ENCODE results near the gene MSRB3. TPM values are rescaled to one million over a fixed set of nuclear protein-coding genes. Genes with fewer than 3 reads are reported as not detected.

The MSRB3 gene
- total and polyA plus RNA-seq, 3 experiments from 2014 or later, result not detected

DNA sequence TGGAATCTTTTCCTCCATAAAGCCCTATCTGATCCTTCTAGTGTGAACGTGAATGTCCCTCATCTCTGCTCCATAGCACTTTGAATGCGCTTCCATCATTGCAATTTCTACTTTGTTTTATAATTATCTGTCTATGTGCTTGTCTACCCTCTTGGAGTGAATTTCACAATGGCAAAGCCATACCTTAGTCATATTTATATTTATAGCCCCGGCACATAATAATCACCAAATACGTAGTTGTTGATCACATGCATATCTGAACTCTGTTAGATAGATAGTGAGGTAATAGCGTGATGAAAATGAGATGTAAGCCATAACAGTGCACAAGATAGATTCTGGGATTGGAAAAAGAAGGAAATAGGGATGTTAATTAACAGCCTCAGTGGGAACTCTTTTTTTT, 55.2 kb downstream of the MSRB3 start:
- Mint-ChIP-seq H3K27ac (no peak overlapping the region), H3K4me1 (no peaks in the 10 kb centered on the region), H3K9me3 (peaks cover 0 to 2% (median 0%) of the 10 kb centered on the region in 5 donors), H3K4me3 (no peak overlapping the region), H3K36me3 (no peaks in the 10 kb centered on the region), H3K27me3 (peaks cover 2 to 16% of the 10 kb centered on the region in 2 donors)
- Histone ChIP-seq H3K27me3 (ENCODE audit: insufficient read depth, low read length, poor library complexity, severe bottlenecking) (no peaks in the 10 kb centered on the region), H3K36me3 (ENCODE audit: insufficient read depth, low read length) (no peaks in the 10 kb centered on the region), H3K4me1 (ENCODE audit: insufficient read depth, low read length) (no peaks in the 10 kb centered on the region), H3K4me3 (ENCODE audit: low read length) (no peak overlapping the region), H3K9me3 (ENCODE audit: low read length) (no peaks in the 10 kb centered on the region), H3K27ac (ENCODE audit: low read depth, low read length) (no peak overlapping the region)
- CTCF ChIA-PET, result no interaction called here
- DNase-seq, result no peak
- POLR2A ChIA-PET, result no interaction called here

DNA sequence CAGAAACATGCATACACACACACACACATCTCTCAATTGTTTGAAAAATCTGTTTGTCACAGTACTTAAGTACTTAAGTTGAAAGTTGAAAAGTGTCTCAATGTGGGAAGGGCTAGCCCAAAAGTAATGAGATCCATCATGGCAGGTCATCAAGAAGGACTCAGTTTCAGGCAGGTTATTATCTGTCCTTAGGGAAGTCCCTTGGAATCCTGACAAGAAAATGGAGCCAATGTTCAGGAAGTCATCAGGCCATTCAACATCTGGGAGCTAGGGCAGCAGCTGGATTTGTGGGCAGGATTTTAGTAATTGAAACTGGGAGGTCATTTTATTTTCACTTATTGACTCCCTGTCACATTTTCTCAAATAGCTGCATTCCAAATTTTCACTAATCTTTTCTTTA, 56.0 kb downstream of the MSRB3 start:
- H3K27me3 Mint-ChIP-seq, result peaks cover 2 to 19% of the 10 kb centered on the region in 2 donors

DNA sequence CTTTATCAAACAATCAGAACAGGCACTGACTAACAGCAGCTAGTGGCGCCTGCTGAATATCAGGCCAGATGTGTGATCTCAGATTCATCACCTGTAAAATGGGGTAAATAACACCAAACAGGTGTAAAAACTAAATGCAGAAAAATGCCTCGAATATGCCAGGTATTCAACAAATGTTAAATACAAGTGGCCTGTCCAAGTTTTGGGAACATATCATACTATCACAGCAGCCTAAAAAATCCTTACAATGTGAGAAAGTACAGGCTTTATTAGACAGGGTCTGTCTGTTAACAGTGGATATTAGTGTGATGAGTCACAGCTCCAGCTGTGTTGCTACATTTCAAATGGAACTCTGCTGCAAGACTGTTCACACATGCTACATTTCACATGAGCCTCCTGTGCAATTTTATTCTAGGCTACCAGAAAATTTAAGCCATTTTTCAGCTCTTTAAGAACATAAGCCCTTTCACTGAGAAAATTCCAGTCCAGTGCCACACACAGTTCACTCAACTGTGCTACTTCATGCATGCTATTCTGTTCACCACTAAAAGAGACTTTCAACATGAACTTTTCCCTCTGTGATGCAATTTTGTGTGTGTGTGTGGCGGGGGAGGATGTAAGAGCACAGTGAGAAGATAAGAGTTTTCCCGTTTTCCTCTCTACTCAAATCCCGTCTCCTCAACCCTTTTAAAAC, 56.7 kb downstream of the MSRB3 start:
- POLR2A ChIA-PET, result no interaction called here
- H3K36me3 ChIP-seq (ENCODE audit: insufficient read depth, low read length), result no peaks in the 10 kb centered on the region
- H3K36me3 Mint-ChIP-seq, result no peaks in the 10 kb centered on the region
- peaks cover 0 to 2% (median 0%) of the 10 kb centered on the region in 5 donors for H3K9me3 Mint-ChIP-seq
- peaks cover 0 to 15% of the 10 kb centered on the region in 2 donors for H3K27me3 Mint-ChIP-seq
- DNase-seq, result no peak
- no peaks in the 10 kb centered on the region for H3K27me3 ChIP-seq (ENCODE audit: insufficient read depth, low read length, poor library complexity, severe bottlenecking)
- no peak overlapping the region for H3K27ac ChIP-seq (ENCODE audit: low read depth, low read length)
- H3K9me3 ChIP-seq (ENCODE audit: low read length), result no peaks in the 10 kb centered on the region
- no peaks in the 10 kb centered on the region for H3K4me1 ChIP-seq (ENCODE audit: insufficient read depth, low read length)
- CTCF ChIA-PET, result no interaction called here
- H3K4me3 ChIP-seq (ENCODE audit: low read length), result no peak overlapping the region
- no peak overlapping the region for H3K27ac Mint-ChIP-seq
- H3K4me1 Mint-ChIP-seq, result no peaks in the 10 kb centered on the region
- H3K4me3 Mint-ChIP-seq, result no peak overlapping the region

More for the DNA sequence above, 56.0 kb downstream of the MSRB3 start:
- POLR2A ChIA-PET, result no interaction called here
- no peaks in the 10 kb centered on the region for H3K4me1 ChIP-seq (ENCODE audit: insufficient read depth, low read length)
- Mint-ChIP-seq H3K9me3 (peaks cover 0 to 2% (median 0%) of the 10 kb centered on the region in 5 donors), H3K4me1 (no peaks in the 10 kb centered on the region), H3K36me3 (no peaks in the 10 kb centered on the region), H3K27ac (no peak overlapping the region), H3K4me3 (no peak overlapping the region)
- H3K4me3 ChIP-seq (ENCODE audit: low read length), result no peak overlapping the region
- no peaks in the 10 kb centered on the region for H3K27me3 ChIP-seq (ENCODE audit: insufficient read depth, low read length, poor library complexity, severe bottlenecking)
- no peaks in the 10 kb centered on the region for H3K9me3 ChIP-seq (ENCODE audit: low read length)
- CTCF ChIA-PET, result no interaction called here
- H3K36me3 ChIP-seq (ENCODE audit: insufficient read depth, low read length), result no peaks in the 10 kb centered on the region
- DNase-seq, result no peak
- no peak overlapping the region for H3K27ac ChIP-seq (ENCODE audit: low read depth, low read length)

DNA sequence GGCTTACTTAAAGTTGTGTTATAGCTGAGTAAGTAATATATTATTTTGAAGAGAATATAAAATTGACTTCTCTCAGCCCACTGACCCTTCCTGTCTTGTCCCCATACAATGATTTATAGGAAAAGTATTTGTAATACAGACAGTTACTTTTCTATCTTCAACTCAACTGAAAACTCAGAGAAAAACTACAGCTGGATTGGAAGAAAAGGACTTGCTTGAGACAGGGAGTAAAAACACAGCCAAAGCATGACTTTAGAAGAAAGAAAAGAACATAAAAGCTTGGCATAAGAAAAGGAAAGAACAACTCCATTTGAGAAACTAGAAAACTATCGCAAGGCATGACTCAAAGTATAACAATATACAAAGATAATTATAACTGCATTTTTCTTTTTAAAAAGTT, 57.5 kb downstream of the MSRB3 start:
- CTCF ChIA-PET, result no interaction called here
- Histone ChIP-seq H3K27ac (ENCODE audit: low read depth, low read length) (no peak overlapping the region), H3K36me3 (ENCODE audit: insufficient read depth, low read length) (no peaks in the 10 kb centered on the region), H3K4me3 (ENCODE audit: low read length) (no peak overlapping the region), H3K27me3 (ENCODE audit: insufficient read depth, low read length, poor library complexity, severe bottlenecking) (no peaks in the 10 kb centered on the region), H3K4me1 (ENCODE audit: insufficient read depth, low read length) (no peaks in the 10 kb centered on the region), H3K9me3 (ENCODE audit: low read length) (no peaks in the 10 kb centered on the region)
- POLR2A ChIA-PET, result no interaction called here
- H3K4me1 Mint-ChIP-seq, result no peaks in the 10 kb centered on the region
- DNase-seq, result no peak
- no peak overlapping the region for H3K4me3 Mint-ChIP-seq
- H3K36me3 Mint-ChIP-seq, result no peaks in the 10 kb centered on the region
- H3K9me3 Mint-ChIP-seq, result peaks cover 0 to 2% (median 0%) of the 10 kb centered on the region in 5 donors
- no peak overlapping the region for H3K27ac Mint-ChIP-seq
- peaks cover 0 to 15% of the 10 kb centered on the region in 2 donors for H3K27me3 Mint-ChIP-seq

GRCh38 chr12:65339161-65339560, 60.7 kb downstream of the MSRB3 start:
- H3K4me1 Mint-ChIP-seq, result no peaks in the 10 kb centered on the region
- Histone ChIP-seq H3K27me3 (ENCODE audit: insufficient read depth, low read length, poor library complexity, severe bottlenecking) (no peaks in the 10 kb centered on the region), H3K27ac (ENCODE audit: low read depth, low read length) (no peak overlapping the region), H3K36me3 (ENCODE audit: insufficient read depth, low read length) (no peaks in the 10 kb centered on the region), H3K9me3 (ENCODE audit: low read length) (no peaks in the 10 kb centered on the region), H3K4me1 (ENCODE audit: insufficient read depth, low read length) (no peaks in the 10 kb centered on the region), H3K4me3 (ENCODE audit: low read length) (no peak overlapping the region)
- peaks cover 0 to 2% (median 0%) of the 10 kb centered on the region in 5 donors for H3K9me3 Mint-ChIP-seq
- H3K27ac Mint-ChIP-seq, result no peak overlapping the region
- CTCF ChIA-PET, result no interaction called here
- peaks cover 0 to 15% of the 10 kb centered on the region in 2 donors for H3K27me3 Mint-ChIP-seq
- no peaks in the 10 kb centered on the region for H3K36me3 Mint-ChIP-seq
- POLR2A ChIA-PET, result no interaction called here
- no peak overlapping the region for H3K4me3 Mint-ChIP-seq
- DNase-seq, result no peak

DNA sequence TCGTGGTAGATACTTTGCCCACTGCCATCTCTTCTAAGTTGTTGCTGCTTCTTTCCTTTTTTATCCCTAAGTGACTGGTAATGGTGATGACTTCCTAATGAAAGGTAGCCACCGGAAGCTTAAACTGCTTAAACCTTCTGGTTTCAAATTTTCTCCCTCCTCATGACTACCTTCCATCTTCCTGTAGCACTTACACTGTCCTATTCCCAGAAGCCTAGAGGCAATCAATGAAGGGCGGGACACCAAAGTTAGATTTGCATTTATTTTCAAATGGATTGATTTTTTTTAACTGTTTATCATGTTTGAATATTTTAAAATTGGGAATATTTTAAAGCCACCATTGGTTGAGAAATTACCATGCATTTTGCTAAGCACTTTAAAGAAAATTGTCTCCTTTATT, 64.7 kb downstream of the MSRB3 start:
- H3K4me3 Mint-ChIP-seq, result no peak overlapping the region
- POLR2A ChIA-PET, result no interaction called here
- no peaks in the 10 kb centered on the region for H3K4me1 Mint-ChIP-seq
- H3K27me3 Mint-ChIP-seq, result peaks cover 0 to 6% of the 10 kb centered on the region in 2 donors
- CTCF ChIA-PET, result no interaction called here
- Histone ChIP-seq H3K36me3 (ENCODE audit: insufficient read depth, low read length) (no peaks in the 10 kb centered on the region), H3K4me3 (ENCODE audit: low read length) (no peak overlapping the region), H3K27me3 (ENCODE audit: insufficient read depth, low read length, poor library complexity, severe bottlenecking) (no peaks in the 10 kb centered on the region), H3K9me3 (ENCODE audit: low read length) (no peaks in the 10 kb centered on the region), H3K4me1 (ENCODE audit: insufficient read depth, low read length) (no peaks in the 10 kb centered on the region), H3K27ac (ENCODE audit: low read depth, low read length) (no peak overlapping the region)
- H3K27ac Mint-ChIP-seq, result no peak overlapping the region
- DNase-seq, result no peak
- H3K9me3 Mint-ChIP-seq, result peaks cover 0 to 4% (median 0%) of the 10 kb centered on the region in 5 donors
- no peaks in the 10 kb centered on the region for H3K36me3 Mint-ChIP-seq

GRCh38 chr12:65343801-65344200, 65.3 kb downstream of the MSRB3 start:
- Histone ChIP-seq H3K4me3 (ENCODE audit: low read length) (no peak overlapping the region), H3K9me3 (ENCODE audit: low read length) (no peaks in the 10 kb centered on the region), H3K27me3 (ENCODE audit: insufficient read depth, low read length, poor library complexity, severe bottlenecking) (no peaks in the 10 kb centered on the region), H3K27ac (ENCODE audit: low read depth, low read length) (no peak overlapping the region), H3K4me1 (ENCODE audit: insufficient read depth, low read length) (no peaks in the 10 kb centered on the region), H3K36me3 (ENCODE audit: insufficient read depth, low read length) (no peaks in the 10 kb centered on the region)
- no peaks in the 10 kb centered on the region for H3K4me1 Mint-ChIP-seq
- POLR2A ChIA-PET, result no interaction called here
- peaks cover 0 to 4% (median 0%) of the 10 kb centered on the region in 5 donors for H3K9me3 Mint-ChIP-seq
- H3K36me3 Mint-ChIP-seq, result no peaks in the 10 kb centered on the region
- no peak overlapping the region for H3K27ac Mint-ChIP-seq
- peaks cover 0 to 3% of the 10 kb centered on the region in 2 donors for H3K27me3 Mint-ChIP-seq
- H3K4me3 Mint-ChIP-seq, result no peak overlapping the region
- no peak for DNase-seq
- CTCF ChIA-PET, result no interaction called here

GRCh38 chr12:65355461-65355860, 77.0 kb downstream of the MSRB3 start:
- DNase-seq, result no peak
- no peaks in the 10 kb centered on the region for H3K4me1 ChIP-seq (ENCODE audit: insufficient read depth, low read length)
- CTCF ChIA-PET, result no interaction called here
- Mint-ChIP-seq H3K4me1 (no peaks in the 10 kb centered on the region), H3K4me3 (no peak overlapping the region), H3K27me3 (peaks cover 0 to 4% of the 10 kb centered on the region in 2 donors), H3K9me3 (peaks cover 0 to 6% (median 0%) of the 10 kb centered on the region in 5 donors), H3K27ac (no peak overlapping the region), H3K36me3 (no peaks in the 10 kb centered on the region)
- no peaks in the 10 kb centered on the region for H3K27me3 ChIP-seq (ENCODE audit: insufficient read depth, low read length, poor library complexity, severe bottlenecking)
- no peak overlapping the region for H3K4me3 ChIP-seq (ENCODE audit: low read length)
- H3K36me3 ChIP-seq (ENCODE audit: insufficient read depth, low read length), result no peaks in the 10 kb centered on the region
- POLR2A ChIA-PET, result no interaction called here
- no peaks in the 10 kb centered on the region for H3K9me3 ChIP-seq (ENCODE audit: low read length)
- H3K27ac ChIP-seq (ENCODE audit: low read depth, low read length), result no peak overlapping the region
